Measurements from ENCODE around the gene SLC30A3. TPM values are rescaled to one million over a fixed set of nuclear protein-coding genes. Genes with fewer than 3 reads are reported as not detected.

SLC30A3 gene
- total RNA-seq, 2 donors from 2014 or later, result 1.5 to 2.8 TPM

DNA sequence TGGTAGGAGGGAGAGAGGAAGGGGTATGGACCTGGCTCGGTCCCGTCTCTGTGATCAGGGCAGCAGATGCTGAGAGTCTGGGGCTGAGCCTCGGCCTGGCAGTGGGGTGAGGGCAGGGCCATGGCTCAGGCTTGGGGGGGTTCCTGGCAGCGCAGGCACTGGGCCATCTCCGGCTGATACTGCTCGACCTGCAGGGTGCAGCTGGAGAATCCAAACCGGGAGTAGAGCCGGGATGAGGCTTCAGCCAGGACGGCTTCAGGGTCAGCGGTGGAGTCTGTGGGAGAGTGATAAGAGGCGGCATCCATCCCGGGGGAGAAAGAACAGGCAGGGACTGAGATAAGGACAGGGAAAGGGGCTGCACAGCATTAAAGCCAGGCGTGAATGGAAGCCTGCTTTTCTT is 7.7 kb downstream of the SLC30A3 start:
- H3K27me3 ChIP-seq (ENCODE audit: control insufficient read depth, insufficient read depth, low read length, poor library complexity, severe bottlenecking), result peaks cover 29% of the 10 kb centered on the region
- 77 to 84% methylated on average over 3 to 13 of the region's 13 CpGs for WGBS, 2 experiments (ENCODE audit: insufficient coverage in 1 of 2, insufficient read length in 1 of 2)
- H3K4me1 ChIP-seq (ENCODE audit: control insufficient read depth, insufficient read depth, low read length), result peaks cover 8% of the 10 kb centered on the region
- DNase-seq, result no peak
- Mint-ChIP-seq H3K4me1 (peaks cover 11% of the 10 kb centered on the region), H3K4me3 (no peak overlapping the region), H3K36me3 (ENCODE audit: low read depth) (no peaks in the 10 kb centered on the region), H3K27me3 (ENCODE audit: insufficient read depth) (peaks cover 53% of the 10 kb centered on the region), H3K27ac (no peak overlapping the region), H3K9me3 (no peaks in the 10 kb centered on the region)
- no peaks in the 10 kb centered on the region for H3K9me3 ChIP-seq (ENCODE audit: control insufficient read depth, low read length)
- H3K4me3 ChIP-seq (ENCODE audit: low read length), result no peak overlapping the region
- no peak overlapping the region for H3K27ac ChIP-seq (ENCODE audit: low read depth, low read length)
- no peak overlapping the region for H3K9ac ChIP-seq (ENCODE audit: extremely low read depth, low read length, poor library complexity, severe bottlenecking)
- no peak for TF ChIP-seq CTCF (conservative IDR thresholded peaks at IDR 0.05)
- no peaks in the 10 kb centered on the region for H3K36me3 ChIP-seq (ENCODE audit: control insufficient read depth, insufficient read depth, low read length)

- Histone ChIP-seq H3K9ac (ENCODE audit: extremely low read depth, low read length, poor library complexity, severe bottlenecking) (no peak overlapping the region), H3K9me3 (ENCODE audit: control insufficient read depth, low read length) (no peaks in the 10 kb centered on the region), H3K27me3 (ENCODE audit: control insufficient read depth, insufficient read depth, low read length, poor library complexity, severe bottlenecking) (peaks cover 9% of the 10 kb centered on the region), H3K36me3 (ENCODE audit: control insufficient read depth, insufficient read depth, low read length) (no peaks in the 10 kb centered on the region), H3K4me1 (ENCODE audit: control insufficient read depth, insufficient read depth, low read length) (peaks cover 6% of the 10 kb centered on the region), H3K27ac (ENCODE audit: low read depth, low read length) (no peak overlapping the region), H3K4me3 (ENCODE audit: low read length) (no peak overlapping the region)
- Mint-ChIP-seq H3K9me3 (no peaks in the 10 kb centered on the region), H3K27ac (no peak overlapping the region), H3K4me1 (peaks cover 4% of the 10 kb centered on the region), H3K27me3 (ENCODE audit: insufficient read depth) (peaks cover 33% of the 10 kb centered on the region), H3K4me3 (no peak overlapping the region), H3K36me3 (ENCODE audit: low read depth) (no peaks in the 10 kb centered on the region)
- DNase-seq, result no peak
- WGBS, 2 experiments (ENCODE audit: insufficient coverage in 1 of 2, insufficient read length in 1 of 2), result 80 to 85% methylated on average over 9 to 13 of the region's 13 CpGs
- no peak for TF ChIP-seq CTCF (conservative IDR thresholded peaks at IDR 0.05)
Observed at GRCh38 chr2:27251766-27252165, 11.1 kb downstream of the SLC30A3 start.

DNA sequence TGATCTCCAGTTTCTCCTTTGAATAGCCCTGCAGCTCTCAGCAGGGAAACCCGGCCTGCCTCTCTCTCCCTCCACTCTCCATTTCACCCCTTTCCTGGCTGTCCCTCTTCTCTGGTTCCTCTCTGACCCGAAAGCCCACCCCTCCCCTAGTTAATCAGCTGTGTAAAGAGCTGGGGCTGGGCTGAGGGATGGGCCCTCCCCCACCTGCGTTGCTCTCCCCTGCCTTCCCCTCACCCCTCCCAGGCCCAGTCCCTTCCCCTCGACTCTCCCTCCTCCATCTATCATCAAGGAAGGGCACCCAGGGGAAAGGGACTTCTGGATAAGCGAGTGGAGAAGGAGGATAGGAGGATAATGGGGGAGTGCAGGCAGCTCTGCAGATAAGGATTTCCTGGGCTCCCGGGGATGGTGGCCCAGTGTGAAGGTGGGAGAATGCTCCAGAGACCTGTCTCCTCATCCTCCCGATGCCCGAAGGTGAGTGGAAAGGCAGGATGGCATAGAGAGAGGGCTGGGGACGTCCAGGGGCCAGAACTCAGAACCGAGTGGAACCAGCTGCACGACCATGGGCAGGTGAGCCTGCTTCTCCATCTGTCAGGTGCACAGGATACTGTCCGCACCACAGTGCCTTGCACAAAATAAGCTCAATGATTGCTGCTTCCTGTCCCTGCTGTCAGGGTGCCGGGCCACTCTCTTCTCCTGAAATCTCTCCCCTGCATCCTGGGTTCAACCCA is 12.0 kb downstream of the SLC30A3 start:
- 62 to 88% methylated on average over 6 to 12 of the region's 13 CpGs for WGBS, 2 experiments (ENCODE audit: insufficient coverage in 1 of 2, insufficient read length in 1 of 2)
- H3K4me1 Mint-ChIP-seq, result peaks cover 4% of the 10 kb centered on the region
- H3K4me3 Mint-ChIP-seq, result no peak overlapping the region
- Histone ChIP-seq H3K27ac (ENCODE audit: low read depth, low read length) (no peak overlapping the region), H3K4me3 (ENCODE audit: low read length) (no peak overlapping the region), H3K4me1 (ENCODE audit: control insufficient read depth, insufficient read depth, low read length) (peaks cover 6% of the 10 kb centered on the region), H3K36me3 (ENCODE audit: control insufficient read depth, insufficient read depth, low read length) (no peaks in the 10 kb centered on the region), H3K9ac (ENCODE audit: extremely low read depth, low read length, poor library complexity, severe bottlenecking) (no peak overlapping the region), H3K9me3 (ENCODE audit: control insufficient read depth, low read length) (no peaks in the 10 kb centered on the region), H3K27me3 (ENCODE audit: control insufficient read depth, insufficient read depth, low read length, poor library complexity, severe bottlenecking) (no peaks in the 10 kb centered on the region)
- DNase-seq, result no peak
- no peak for TF ChIP-seq CTCF (conservative IDR thresholded peaks at IDR 0.05)
- no peaks in the 10 kb centered on the region for H3K9me3 Mint-ChIP-seq
- no peak overlapping the region for H3K27ac Mint-ChIP-seq
- H3K36me3 Mint-ChIP-seq (ENCODE audit: low read depth), result no peaks in the 10 kb centered on the region
- H3K27me3 Mint-ChIP-seq (ENCODE audit: insufficient read depth), result peaks cover 25% of the 10 kb centered on the region
